Measurements from ENCODE around the gene KRT9. TPM values are rescaled to one million over a fixed set of nuclear protein-coding genes. Genes with fewer than 3 reads are reported as not detected.

Gene KRT9
- total RNA-seq, 3 donors from 2014 or later (not counting 1 experiment from before 2014, with no cell fraction given) = not detected

DNA sequence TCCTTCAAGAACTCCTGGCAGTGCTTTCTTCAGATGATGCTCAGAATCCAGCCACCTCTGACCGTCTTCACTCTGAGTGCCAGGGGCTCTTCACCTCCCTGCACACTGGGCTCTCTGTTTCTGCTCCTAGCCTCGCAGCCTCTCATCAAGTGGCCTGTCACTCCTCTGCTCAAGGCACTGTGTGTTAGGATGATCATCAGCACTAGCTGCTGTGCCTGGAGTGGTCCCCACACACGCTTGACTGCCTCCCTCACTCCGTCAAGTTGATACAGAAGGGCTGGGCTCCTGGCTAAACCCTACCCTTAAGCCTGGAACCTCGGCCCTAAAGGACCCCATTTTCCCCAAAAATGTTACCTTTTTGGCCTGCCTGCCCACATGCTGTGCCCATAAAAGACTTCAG lies 15.6 kb downstream of the KRT9 start:
- no peak overlapping the region for H3K27ac Mint-ChIP-seq
- TF ChIP-seq, protein P1, sequence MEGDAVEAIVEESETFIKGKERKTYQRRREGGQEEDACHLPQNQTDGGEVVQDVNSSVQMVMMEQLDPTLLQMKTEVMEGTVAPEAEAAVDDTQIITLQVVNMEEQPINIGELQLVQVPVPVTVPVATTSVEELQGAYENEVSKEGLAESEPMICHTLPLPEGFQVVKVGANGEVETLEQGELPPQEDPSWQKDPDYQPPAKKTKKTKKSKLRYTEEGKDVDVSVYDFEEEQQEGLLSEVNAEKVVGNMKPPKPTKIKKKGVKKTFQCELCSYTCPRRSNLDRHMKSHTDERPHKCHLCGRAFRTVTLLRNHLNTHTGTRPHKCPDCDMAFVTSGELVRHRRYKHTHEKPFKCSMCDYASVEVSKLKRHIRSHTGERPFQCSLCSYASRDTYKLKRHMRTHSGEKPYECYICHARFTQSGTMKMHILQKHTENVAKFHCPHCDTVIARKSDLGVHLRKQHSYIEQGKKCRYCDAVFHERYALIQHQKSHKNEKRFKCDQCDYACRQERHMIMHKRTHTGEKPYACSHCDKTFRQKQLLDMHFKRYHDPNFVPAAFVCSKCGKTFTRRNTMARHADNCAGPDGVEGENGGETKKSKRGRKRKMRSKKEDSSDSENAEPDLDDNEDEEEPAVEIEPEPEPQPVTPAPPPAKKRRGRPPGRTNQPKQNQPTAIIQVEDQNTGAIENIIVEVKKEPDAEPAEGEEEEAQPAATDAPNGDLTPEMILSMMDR (IDR thresholded peaks at IDR 0.05) = no peak
- Histone ChIP-seq H3K27me3 (ENCODE audit: control insufficient read depth, insufficient read depth, low read length) (peaks cover 5% of the 10 kb centered on the region), H3K9me3 (ENCODE audit: control insufficient read depth, insufficient read depth, low read length) (no peaks in the 10 kb centered on the region), H3K4me3 (ENCODE audit: low read length) (no peak overlapping the region), H3K27ac (ENCODE audit: low read length) (no peak overlapping the region), H3K4me1 (ENCODE audit: control insufficient read depth, insufficient read depth, low read length) (no peaks in the 10 kb centered on the region), H3K36me3 (ENCODE audit: control insufficient read depth, insufficient read depth, low read length) (no peaks in the 10 kb centered on the region)
- H3K36me3 Mint-ChIP-seq = no peaks in the 10 kb centered on the region
- no peak for DNase-seq
- no peak for ATAC-seq
- WGBS (ENCODE audit: insufficient coverage) = 67% methylated on average over 5 of the region's 5 CpGs
- H3K9me3 Mint-ChIP-seq = no peaks in the 10 kb centered on the region
- intact Hi-C loops (cut with micrococcal nuclease) = no loop called here
- no peaks in the 10 kb centered on the region for H3K4me1 Mint-ChIP-seq
- peaks cover 29 to 57% of the 10 kb centered on the region in 2 donors for H3K27me3 Mint-ChIP-seq (ENCODE audit: low read depth in 2 of 2)
- H3K4me3 Mint-ChIP-seq = no peak overlapping the region

GRCh38 chr17:41555105-41555887 lies 16.6 kb downstream of the KRT9 start:
- ATAC-seq (no peak), DNase-seq (no peak)
- H3K27me3 Mint-ChIP-seq (ENCODE audit: low read depth in 2 of 2) = peaks cover 29 to 51% of the 10 kb centered on the region in 2 donors
- H3K4me1 ChIP-seq (ENCODE audit: control insufficient read depth, insufficient read depth, low read length) = no peaks in the 10 kb centered on the region
- H3K4me1 Mint-ChIP-seq = no peaks in the 10 kb centered on the region
- intact Hi-C loops (cut with micrococcal nuclease) = no loop called here
- H3K27ac ChIP-seq (ENCODE audit: low read length) = no peak overlapping the region
- TF ChIP-seq, protein P1 (IDR thresholded peaks at IDR 0.05) = no peak
- no peak overlapping the region for H3K4me3 Mint-ChIP-seq
- no peaks in the 10 kb centered on the region for H3K9me3 Mint-ChIP-seq
- no peak overlapping the region for H3K4me3 ChIP-seq (ENCODE audit: low read length)
- no peaks in the 10 kb centered on the region for H3K36me3 Mint-ChIP-seq
- H3K27me3 ChIP-seq (ENCODE audit: control insufficient read depth, insufficient read depth, low read length) = peaks cover 5% of the 10 kb centered on the region
- 69% methylated on average over 5 of the region's 5 CpGs for WGBS (ENCODE audit: insufficient coverage)
- no peak overlapping the region for H3K27ac Mint-ChIP-seq
- H3K36me3 ChIP-seq (ENCODE audit: control insufficient read depth, insufficient read depth, low read length) = no peaks in the 10 kb centered on the region
- no peaks in the 10 kb centered on the region for H3K9me3 ChIP-seq (ENCODE audit: control insufficient read depth, insufficient read depth, low read length)

GRCh38 chr17:41553987-41554680 lies 17.7 kb downstream of the KRT9 start:
- Histone ChIP-seq H3K27me3 (ENCODE audit: control insufficient read depth, insufficient read depth, low read length) (peaks cover 5% of the 10 kb centered on the region), H3K4me1 (ENCODE audit: control insufficient read depth, insufficient read depth, low read length) (peaks cover 6% of the 10 kb centered on the region), H3K9me3 (ENCODE audit: control insufficient read depth, insufficient read depth, low read length) (no peaks in the 10 kb centered on the region), H3K36me3 (ENCODE audit: control insufficient read depth, insufficient read depth, low read length) (no peaks in the 10 kb centered on the region), H3K27ac (ENCODE audit: low read length) (no peak overlapping the region), H3K4me3 (ENCODE audit: low read length) (no peak overlapping the region)
- TF ChIP-seq, protein P1 (IDR thresholded peaks at IDR 0.05) = no peak
- no peak for DNase-seq
- Mint-ChIP-seq H3K27ac (no peak overlapping the region), H3K9me3 (no peaks in the 10 kb centered on the region), H3K4me3 (no peak overlapping the region), H3K36me3 (no peaks in the 10 kb centered on the region), H3K27me3 (ENCODE audit: low read depth in 2 of 2) (peaks cover 26 to 52% of the 10 kb centered on the region in 2 donors), H3K4me1 (peaks cover 5% of the 10 kb centered on the region in 2 donors)
- WGBS (ENCODE audit: insufficient coverage) = 82% methylated on average over 5 of the region's 8 CpGs
- intact Hi-C loops (cut with micrococcal nuclease) = no loop called here
- no peak for ATAC-seq

All from natural killer cell (primary cell).